Thymus (tissue), 11 donors: ENCODE measurements around the gene GAGE12J. TPM values are rescaled to one million over a fixed set of nuclear protein-coding genes. Genes with fewer than 3 reads are reported as not detected.
A peak's percentile ranks its signal among the peaks of the same experiment; 100 is the strongest.
"Not testable (repeated sequence)": the region's sequence is repeated elsewhere in the genome, so short reads cannot be mapped to it uniquely, and the experiment has no call there.

Experiments
- DNase-seq, 9 donors: peaks; one replicate each; pipeline ENCODE4 v3.0.0-alpha.2; 2013; ENCODE audit warnings: low spot score in 9 of 9, low read depth in 6 of 9, missing footprints in 1 of 9
- H3K27ac ChIP-seq, 2 donors: one replicate each; pipeline ENCODE4 v1.5.1; 2013; ENCODE audit warnings: control low read depth in 1 of 2, low read depth in 1 of 2, low read length in 1 of 2, mild to moderate bottlenecking in 1 of 2, moderate library complexity in 1 of 2
- H3K27me3 ChIP-seq, 2 donors: one replicate each; pipeline ENCODE4 v1.5.1; 2013; ENCODE audit warnings: low read length in 1 of 2; ENCODE audit not compliant: control insufficient read depth in 2 of 2, insufficient read depth in 1 of 2
- H3K36me3 ChIP-seq, 2 donors: one replicate each; pipeline ENCODE4 v1.5.1; 2013; ENCODE audit warnings: low read length in 1 of 2, mild to moderate bottlenecking in 1 of 2, moderate library complexity in 1 of 2; ENCODE audit not compliant: control insufficient read depth in 2 of 2, insufficient read depth in 2 of 2
- H3K4me1 ChIP-seq, 2 donors: one replicate each; pipeline ENCODE4 v1.5.1; 2013; ENCODE audit warnings: low read length in 2 of 2; ENCODE audit not compliant: control insufficient read depth in 2 of 2, insufficient read depth in 2 of 2
- H3K4me3 ChIP-seq, 2 donors: one replicate each; pipeline ENCODE4 v1.5.1; 2013; ENCODE audit warnings: low read length in 2 of 2, control low read depth in 1 of 2, mild to moderate bottlenecking in 1 of 2
- H3K9me3 ChIP-seq, 2 donors: one replicate each; pipeline ENCODE4 v1.5.1; 2013; ENCODE audit warnings: low read length in 1 of 2, mild to moderate bottlenecking in 1 of 2; ENCODE audit not compliant: control insufficient read depth in 2 of 2, insufficient read depth in 1 of 2
- WGBS: extraction: QIAGEN DNeasy Blood & Tissue Kit; methylation state at CpG from one replicate; pipeline ENCODE4 v1.1.7; 2013; 5-methylcytosine and 5-hydroxymethylcytosine counted together
- polyA plus RNA-seq: library from polyadenylated mRNA; stranded (reverse); fragments of 200-250 nt; gene quantifications from one replicate; pipeline ENCODE4 v1.2.3, GENCODE V29; 2013
- total RNA-seq: library from RNA; stranded (reverse); fragments of 120-200 nt; gene quantifications from one replicate; pipeline ENCODE4 v1.2.4, GENCODE V29; 2013
- donor health status: healthy.

Gene GAGE12J
- total and polyA plus RNA-seq, 2 donors = not detected

- H3K27ac ChIP-seq, H3K4me3 ChIP-seq, H3K9me3 ChIP-seq, H3K36me3 ChIP-seq, DNase-seq, H3K27me3 ChIP-seq: not testable (repeated sequence)
- H3K4me1 ChIP-seq = peaks cover 0 to 14% of the 10 kb centered on the region in 2 donors
- 88% methylated on average over 2 of the region's 2 CpGs for WGBS
Measured at GRCh38 chrX:49307775-49308174, 14.1 kb upstream of the GAGE12J start.

GRCh38 chrX:49308604-49309269, 13.1 kb upstream of the GAGE12J start:
- Histone ChIP-seq H3K27me3 (no peaks in the 10 kb centered on the region), H3K9me3 (no peaks in the 10 kb centered on the region), H3K27ac (peak overlapping the region; percentile 83 to 88), H3K4me3 (peak overlapping the region in 1 of 2 donors; percentile 33), H3K36me3 (no peaks in the 10 kb centered on the region), H3K4me1 (peaks cover 0 to 14% of the 10 kb centered on the region in 2 donors)
- peak in 5 of 9 donors; percentile 17 to 59 (median 24) for DNase-seq
- 69% methylated on average over 15 of the region's 15 CpGs for WGBS

GRCh38 chrX:49309401-49309981, 12.3 kb upstream of the GAGE12J start:
- no peaks in the 10 kb centered on the region for H3K27me3 ChIP-seq
- no peaks in the 10 kb centered on the region for H3K9me3 ChIP-seq
- peak overlapping the region; percentile 30 to 33 for H3K4me3 ChIP-seq
- no peaks in the 10 kb centered on the region for H3K36me3 ChIP-seq
- peak in 6 of 9 donors; percentile 14 to 66 (median 23) for DNase-seq
- 13% methylated on average over 8 of the region's 8 CpGs for WGBS
- peaks cover 0 to 14% of the 10 kb centered on the region in 2 donors for H3K4me1 ChIP-seq
- H3K27ac ChIP-seq = peak overlapping the region; percentile 83 to 88

GRCh38 chrX:49310371-49310770, 11.5 kb upstream of the GAGE12J start:
- no peaks in the 10 kb centered on the region for H3K9me3 ChIP-seq
- DNase-seq = no peak
- H3K4me1 ChIP-seq = peaks cover 0 to 14% of the 10 kb centered on the region in 2 donors
- H3K27me3 ChIP-seq = no peaks in the 10 kb centered on the region
- no peak overlapping the region for H3K4me3 ChIP-seq
- no peaks in the 10 kb centered on the region for H3K36me3 ChIP-seq
- H3K27ac ChIP-seq = no peak overlapping the region
- 91% methylated on average over 18 of the region's 18 CpGs for WGBS

GRCh38 chrX:49312176-49312575, 9.7 kb upstream of the GAGE12J start:
- Histone ChIP-seq H3K27me3 (no peaks in the 10 kb centered on the region), H3K9me3 (no peaks in the 10 kb centered on the region), H3K27ac (no peak overlapping the region), H3K4me3 (no peak overlapping the region), H3K36me3 (no peaks in the 10 kb centered on the region), H3K4me1 (peaks cover 0 to 14% of the 10 kb centered on the region in 2 donors)
- 92% methylated on average over 2 of the region's 2 CpGs for WGBS
- DNase-seq = no peak

- Histone ChIP-seq H3K4me3 (no peak overlapping the region), H3K36me3 (no peaks in the 10 kb centered on the region), H3K9me3 (no peaks in the 10 kb centered on the region), H3K27me3 (no peaks in the 10 kb centered on the region), H3K4me1 (no peaks in the 10 kb centered on the region), H3K27ac (no peak overlapping the region)
- WGBS = 94% methylated on average over 4 of the region's 4 CpGs
- DNase-seq = no peak
Measured at GRCh38 chrX:49316085-49316484, 5.8 kb upstream of the GAGE12J start.

GRCh38 chrX:49322266-49322665, 429 bp downstream of the GAGE12J start:
- not testable (repeated sequence) for H3K4me3 ChIP-seq, H3K27ac ChIP-seq, H3K27me3 ChIP-seq, H3K36me3 ChIP-seq, DNase-seq, H3K4me1 ChIP-seq, H3K9me3 ChIP-seq
- WGBS = no CpG with 5 or more reads among the region's 27 CpGs

- H3K27me3 ChIP-seq, H3K36me3 ChIP-seq, H3K27ac ChIP-seq, H3K9me3 ChIP-seq, H3K4me3 ChIP-seq, DNase-seq, H3K4me1 ChIP-seq: not testable (repeated sequence)
- no CpG with 5 or more reads among the region's 7 CpGs for WGBS
Measured at GRCh38 chrX:49323735-49324134, 1.9 kb downstream of the GAGE12J start.

- 96% methylated on average over 3 of the region's 11 CpGs for WGBS
Measured at GRCh38 chrX:49330421-49330820, 8.6 kb downstream of the GAGE12J start.

More at GRCh38 chrX:49330421-49330820, 8.6 kb downstream of the GAGE12J start:
- not testable (repeated sequence) for H3K27ac ChIP-seq, H3K27me3 ChIP-seq, H3K9me3 ChIP-seq, DNase-seq, H3K4me1 ChIP-seq, H3K4me3 ChIP-seq, H3K36me3 ChIP-seq
